H9 (cell line): ENCODE measurements around the gene PTPN2. TPM values are rescaled to one million over a fixed set of nuclear protein-coding genes. Genes with fewer than 3 reads are reported as not detected.

Experiments used
- DNase-seq: peaks from one replicate; pipeline ENCODE4 v3.0.0-alpha.2; 2017
- H2AFZ ChIP-seq: one replicate; pipeline ENCODE4 v1.6.1; 2013; ENCODE audit warnings: mild to moderate bottlenecking, low read length, control low read depth, moderate library complexity
- H2AK5ac ChIP-seq: 2 replicates; pipeline ENCODE4 v1.6.1; 2013; ENCODE audit warnings: low read length, control low read depth, mixed read lengths; ENCODE audit not compliant: insufficient read length
- H2BK120ac ChIP-seq: one replicate; pipeline ENCODE4 v1.6.1; 2013; ENCODE audit warnings: low read depth, mild to moderate bottlenecking, low read length, control low read depth, inconsistent platforms; ENCODE audit not compliant: poor library complexity, severe bottlenecking
- H2BK12ac ChIP-seq: 2 replicates; pipeline ENCODE4 v1.6.1; 2013; ENCODE audit warnings: low read length, control low read depth, mixed read lengths, low read depth; ENCODE audit not compliant: insufficient read length
- H2BK15ac ChIP-seq: 2 replicates; pipeline ENCODE4 v1.6.1; 2013; ENCODE audit warnings: low read depth, low read length, control low read depth
- H2BK20ac ChIP-seq: one replicate; pipeline ENCODE4 v1.6.1; 2013; ENCODE audit warnings: low read depth, mild to moderate bottlenecking, low read length, control low read depth, inconsistent platforms; ENCODE audit not compliant: poor library complexity, severe bottlenecking
- H2BK5ac ChIP-seq: 2 replicates; pipeline ENCODE4 v1.6.1; 2013; ENCODE audit warnings: low read length, control low read depth, mixed read lengths; ENCODE audit not compliant: insufficient read length
- H3K14ac ChIP-seq: 2 replicates; pipeline ENCODE4 v1.6.1; 2013; ENCODE audit warnings: low read length, control low read depth; ENCODE audit not compliant: insufficient read depth
- H3K18ac ChIP-seq: 2 replicates; pipeline ENCODE4 v1.6.1; 2013; ENCODE audit warnings: low read depth, mild to moderate bottlenecking, mixed read lengths, low read length, control low read depth; ENCODE audit not compliant: insufficient read length
- H3K23ac ChIP-seq: 2 replicates; pipeline ENCODE4 v1.6.1; 2013; ENCODE audit warnings: low read length, control low read depth, mixed read lengths, low read depth; ENCODE audit not compliant: insufficient read length
- H3K23me2 ChIP-seq: 2 replicates; pipeline ENCODE4 v1.6.1; 2013; ENCODE audit warnings: low read depth, mild to moderate bottlenecking, mixed read lengths, low read length, control low read depth; ENCODE audit not compliant: insufficient read length, poor library complexity, severe bottlenecking
- H3K27ac ChIP-seq: 2 replicates; pipeline ENCODE4 v1.5.1; 2013; ENCODE audit warnings: low read length, control low read depth, mixed read lengths, low read depth; ENCODE audit not compliant: insufficient read length
- H3K27me3 ChIP-seq: 2 replicates; pipeline ENCODE4 v1.6.1; 2013; ENCODE audit warnings: low read length, control low read depth, inconsistent platforms; ENCODE audit not compliant: insufficient read depth
- H3K4ac ChIP-seq: 2 replicates; pipeline ENCODE4 v1.6.1; 2013; ENCODE audit warnings: low read depth, mild to moderate bottlenecking, control low read depth, inconsistent platforms, low read length, moderate library complexity
- H3K4me1 ChIP-seq: 2 replicates; pipeline ENCODE4 v1.6.1; 2013; ENCODE audit warnings: low read length, control low read depth, inconsistent platforms; ENCODE audit not compliant: insufficient read depth
- H3K4me2 ChIP-seq: 2 replicates; pipeline ENCODE4 v1.6.1; 2013; ENCODE audit warnings: low read length, control low read depth, mixed read lengths; ENCODE audit not compliant: insufficient read length, insufficient read depth
- H3K56ac ChIP-seq: 2 replicates; pipeline ENCODE4 v1.6.1; 2013; ENCODE audit warnings: low read depth, mild to moderate bottlenecking, mixed read lengths, low read length, control low read depth; ENCODE audit not compliant: insufficient read length
- H3K79me1 ChIP-seq: 2 replicates; pipeline ENCODE4 v1.6.1; 2013; ENCODE audit warnings: low read depth, mild to moderate bottlenecking, moderate library complexity, low read length, control low read depth, inconsistent platforms; ENCODE audit not compliant: insufficient read depth, poor library complexity, severe bottlenecking
- H3K79me2 ChIP-seq: 2 replicates; pipeline ENCODE4 v1.6.1; 2013; ENCODE audit warnings: low read length, control low read depth, inconsistent platforms; ENCODE audit not compliant: insufficient read depth
- H3K9ac ChIP-seq: 2 replicates; pipeline ENCODE4 v1.6.1; 2013; ENCODE audit warnings: low read length, control low read depth, mixed read lengths; ENCODE audit not compliant: insufficient read length; ENCODE audit errors: extremely low read depth
- H3K9me3 ChIP-seq: one replicate; pipeline ENCODE4 v1.6.1; 2013; ENCODE audit warnings: low read depth, low read length, inconsistent platforms; ENCODE audit not compliant: control insufficient read depth
- H3T11ph ChIP-seq: one replicate; pipeline ENCODE4 v1.6.1; 2013; ENCODE audit warnings: mild to moderate bottlenecking, low read length, control low read depth, inconsistent platforms
- H4K20me1 ChIP-seq: one replicate; pipeline ENCODE4 v1.6.1; 2013; ENCODE audit not compliant: control insufficient read depth, insufficient read length, insufficient read depth
- H4K5ac ChIP-seq: 2 replicates; pipeline ENCODE4 v1.6.1; 2013; ENCODE audit warnings: low read depth, mild to moderate bottlenecking, mixed read lengths, low read length, control low read depth; ENCODE audit not compliant: insufficient read length
- H4K8ac ChIP-seq: replicated peaks from 2 replicates; pipeline ENCODE4 v1.6.1; 2013; ENCODE audit warnings: low read length, control low read depth, mixed read lengths, low read depth; ENCODE audit not compliant: insufficient read length
- H4K91ac ChIP-seq: 2 replicates; pipeline ENCODE4 v1.6.1; 2013; ENCODE audit warnings: low read depth, mild to moderate bottlenecking, moderate library complexity, mixed read lengths, low read length, control low read depth; ENCODE audit not compliant: insufficient read length
- H3K27ac Mint-ChIP-seq, 3 experiments: 2 replicates in 2 of 3; 3 replicates in 1 of 3; pipeline ENCODE4 v1.8.0; 2020 to 2021; ENCODE audit warnings: mixed read lengths in 3 of 3, mild to moderate bottlenecking in 1 of 3, moderate library complexity in 1 of 3
- H3K27me3 Mint-ChIP-seq: 2 replicates; pipeline ENCODE4 v1.8.0; 2021; ENCODE audit warnings: low read depth, mild to moderate bottlenecking, moderate library complexity, mixed read lengths
- H3K36me3 Mint-ChIP-seq, 3 experiments: 2 replicates in 2 of 3; 3 replicates in 1 of 3; pipeline ENCODE4 v1.8.0; 2020 to 2021; ENCODE audit warnings: low read depth in 3 of 3, mixed read lengths in 3 of 3; ENCODE audit not compliant: insufficient read depth in 1 of 3
- H3K4me1 Mint-ChIP-seq, 2 experiments: 2 replicates each; pipeline ENCODE4 v1.8.0; 2020; ENCODE audit warnings: mixed read lengths in 2 of 2
- H3K4me3 Mint-ChIP-seq, 2 experiments: 2 replicates in 1 of 2; 3 replicates in 1 of 2; pipeline ENCODE4 v1.8.0; 2020 to 2021; ENCODE audit warnings: mild to moderate bottlenecking in 2 of 2, mixed read lengths in 2 of 2, moderate library complexity in 1 of 2
- H3K9me3 Mint-ChIP-seq, 2 experiments: 2 replicates in 1 of 2; 3 replicates in 1 of 2; pipeline ENCODE4 v1.8.0; 2020; ENCODE audit warnings: mild to moderate bottlenecking in 2 of 2, mixed read lengths in 2 of 2, moderate library complexity in 1 of 2
- CTCF ChIP-seq: fragments of 200-600 bp; sonication (generic); conservative IDR thresholded peaks from 3 replicates; pipeline ENCODE4 v1.8.0; 2021; ENCODE audit warnings: antibody characterized with exemption, mild to moderate bottlenecking
- WGBS: extraction: QIAGEN DNeasy Blood & Tissue Kit; methylation state at CpG from one replicate; pipeline ENCODE4 v1.1.7; 2013; ENCODE audit warnings: missing lambda C conversion rate, low lambda C conversion rate, mixed read lengths; ENCODE audit not compliant: insufficient read length; ENCODE audit errors: extremely low coverage; 5-methylcytosine and 5-hydroxymethylcytosine counted together
- total RNA-seq: library from RNA; stranded (reverse); gene quantifications from 2 replicates; pipeline ENCODE4 v1.2.1, GENCODE V29; 2021

Gene PTPN2
- total RNA-seq, 1 experiment from 2014 or later: 48.7 TPM

- no peak for DNase-seq
- Mint-ChIP-seq H3K9me3 (no peaks in the 10 kb centered on the region; a peak in 1 of 5 replicates), H3K4me1 (peaks cover 3 to 7% of the 10 kb centered on the region in 2 experiments), H3K27ac (no peak overlapping the region), H3K4me3 (no peak overlapping the region), H3K27me3 (no peaks in the 10 kb centered on the region), H3K36me3 (no peaks in the 10 kb centered on the region)
- Histone ChIP-seq H2AFZ (no peak overlapping the region), H2BK20ac (no peak overlapping the region), H3K27ac (no peak overlapping the region), H4K91ac (no peak overlapping the region), H4K8ac (no peak overlapping the region), H3K18ac (no peak overlapping the region), H3T11ph (no peak overlapping the region), H3K4me2 (no peak overlapping the region), H4K20me1 (peaks cover 2% of the 10 kb centered on the region), H3K4ac (no peak overlapping the region), H3K9me3 (no peaks in the 10 kb centered on the region), H3K4me1 (no peaks in the 10 kb centered on the region), H3K23ac (no peak overlapping the region), H2BK120ac (no peak overlapping the region), H2BK5ac (no peak overlapping the region), H3K79me2 (no peaks in the 10 kb centered on the region), H2AK5ac (no peak overlapping the region), H3K79me1 (no peaks in the 10 kb centered on the region), H3K56ac (no peak overlapping the region), H3K27me3 (no peaks in the 10 kb centered on the region), H3K9ac (no peak overlapping the region), H4K5ac (no peak overlapping the region), H2BK12ac (no peak overlapping the region), H2BK15ac (no peak overlapping the region), H3K23me2 (no peaks in the 10 kb centered on the region), H3K14ac (no peak overlapping the region)
- no CpG with 5 or more reads among the region's 4 CpGs for WGBS
- no peak for TF ChIP-seq CTCF
These were observed 44.2 kb upstream of the PTPN2 start for GRCh38 chr18:12928206-12928605.
